HG03280 (cell line): ENCODE measurements around the gene AAK1.
"Not testable (repeated sequence)": the region's sequence is repeated elsewhere in the genome, so short reads cannot be mapped to it uniquely, and the experiment has no call there.

Source experiments
- ATAC-seq: cut with Tn5 transposase; IDR thresholded peaks from one replicate; pipeline ENCODE4 v1.9.1; 2021; ENCODE audit warnings: mild to moderate bottlenecking, moderate library complexity; ENCODE audit not compliant: unreplicated experiment

Gene AAK1

DNA sequence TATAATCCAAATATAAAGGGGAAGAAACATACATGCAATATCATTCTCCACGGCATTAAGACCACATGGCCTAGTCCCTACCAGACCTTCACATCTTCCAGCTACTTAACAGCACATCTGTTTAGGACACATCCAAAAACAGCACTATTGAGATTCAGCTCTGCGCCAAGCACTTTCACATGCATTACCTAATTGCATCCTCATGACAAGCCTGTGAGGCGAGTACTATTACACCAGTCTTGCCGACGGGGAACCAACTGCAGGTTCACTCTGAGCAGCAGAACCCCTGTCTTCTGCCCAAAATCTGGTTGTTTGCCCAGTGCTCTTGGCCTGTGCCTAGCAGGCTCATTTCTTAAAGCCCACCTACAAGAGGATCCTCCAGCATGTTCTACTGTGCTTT lies 66.7 kb downstream of the AAK1 start:
- no peak for ATAC-seq

DNA sequence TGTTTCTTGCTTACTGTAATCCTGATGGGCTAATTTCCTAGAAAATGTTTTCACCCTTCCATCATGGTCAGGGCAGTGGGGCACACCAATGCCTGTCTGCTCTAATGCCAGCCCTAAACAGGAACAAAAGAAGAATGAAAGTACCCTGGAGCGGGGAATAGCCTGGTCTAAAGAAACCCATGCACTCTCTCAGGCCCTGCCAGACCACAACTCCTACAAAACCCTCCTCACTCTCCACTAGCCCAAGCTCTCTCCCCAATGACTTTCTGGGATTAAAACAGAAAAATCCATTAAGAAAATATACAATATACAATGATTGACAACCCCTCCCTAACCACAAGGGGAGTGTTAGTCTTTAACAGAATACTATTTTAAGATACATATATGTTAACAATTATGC lies 67.6 kb downstream of the AAK1 start:
- no peak for ATAC-seq

DNA sequence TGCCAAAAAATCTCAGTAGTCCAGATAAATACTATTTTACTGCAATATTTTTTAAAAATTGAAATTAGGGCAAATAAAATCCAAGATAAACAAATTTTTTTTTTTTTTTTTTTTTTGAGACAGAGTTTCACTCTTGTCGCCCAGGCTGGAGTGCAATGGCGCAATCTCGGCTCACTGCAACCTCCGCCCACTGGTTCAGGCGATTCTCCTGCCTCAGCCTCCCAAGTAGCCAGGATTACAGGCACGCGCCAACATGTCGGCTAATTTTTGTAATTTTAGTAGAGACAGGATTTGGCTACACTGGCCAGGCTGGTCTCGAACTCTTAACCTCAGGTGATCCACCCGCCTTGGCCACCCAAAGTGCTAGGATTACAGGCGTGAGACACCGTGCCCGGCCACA lies 68.2 kb downstream of the AAK1 start:
- not testable (repeated sequence) for ATAC-seq

DNA sequence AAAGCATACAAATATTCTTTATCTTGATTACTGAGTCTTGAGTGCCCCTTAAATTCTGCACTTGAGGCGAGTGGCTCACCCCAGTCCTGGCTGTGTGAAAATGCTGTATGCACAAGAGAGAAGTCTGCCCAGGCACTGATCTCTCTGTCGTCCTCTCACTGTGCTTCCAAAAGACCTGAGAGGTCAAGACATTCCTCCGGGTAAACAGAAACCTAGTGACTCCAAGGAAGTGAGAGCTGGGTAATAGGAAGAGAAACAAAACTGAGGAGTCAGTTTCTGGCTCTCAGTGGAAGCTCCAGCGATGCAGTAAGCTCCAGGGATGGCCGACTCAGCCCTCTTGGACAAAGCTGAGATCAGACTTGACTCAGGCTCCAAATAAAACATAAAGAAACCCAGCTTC lies 70.9 kb downstream of the AAK1 start:
- ATAC-seq, result no peak

DNA sequence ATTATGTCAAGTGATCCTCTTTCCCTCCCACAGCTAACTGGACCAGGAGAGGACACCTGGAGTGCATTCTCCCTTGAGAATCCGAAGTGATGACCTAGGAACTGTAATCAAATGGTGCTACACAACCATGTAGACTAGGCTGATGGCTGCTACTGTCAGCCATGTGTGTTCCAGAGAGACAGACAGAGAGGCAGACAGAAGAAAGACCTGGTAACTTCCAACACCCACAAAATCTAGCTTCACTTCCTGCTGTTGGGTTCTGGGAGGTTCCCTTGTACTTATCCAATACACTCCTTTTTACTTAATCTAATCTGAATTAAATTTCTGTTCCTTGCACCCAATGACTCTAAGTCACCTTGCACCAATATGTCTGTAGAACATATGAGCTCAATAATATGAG lies 72.3 kb downstream of the AAK1 start:
- no peak for ATAC-seq

DNA sequence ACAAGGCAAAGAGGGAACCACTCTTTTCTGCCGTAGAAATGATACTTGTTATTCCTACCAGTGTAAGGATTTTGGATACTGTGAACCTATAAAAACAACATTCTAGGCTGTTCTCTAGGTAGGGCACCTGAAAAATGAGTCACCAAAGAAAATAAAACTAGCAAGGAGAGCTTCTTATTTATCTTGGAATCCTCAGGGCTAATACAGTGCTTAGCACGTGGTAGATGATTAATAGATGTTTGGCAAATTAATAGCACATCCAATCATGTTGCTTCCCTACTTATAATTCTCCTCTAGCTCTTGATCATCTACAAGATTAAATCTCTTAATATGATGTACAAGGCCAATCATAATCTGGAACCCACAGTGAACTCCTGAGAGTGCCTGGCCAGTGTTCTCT lies 73.1 kb downstream of the AAK1 start:
- ATAC-seq, result no peak

DNA sequence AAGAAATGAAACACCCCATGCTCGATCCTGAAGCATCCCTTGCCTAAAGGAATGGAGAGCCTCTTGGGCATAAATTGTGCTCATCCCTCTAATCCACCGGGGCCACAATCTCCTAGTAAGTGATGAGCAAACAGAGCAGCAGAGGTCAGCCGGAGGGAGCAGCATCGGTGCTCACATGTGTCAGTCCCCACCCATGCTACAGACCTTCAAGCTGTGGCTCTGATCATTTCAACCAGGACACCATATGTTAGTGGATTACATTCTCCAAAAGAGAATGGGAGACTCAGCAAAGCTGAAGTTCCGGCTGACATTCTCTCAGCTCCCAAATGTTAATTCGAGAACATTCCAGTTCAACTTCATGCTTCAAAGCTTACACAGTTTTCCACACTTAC lies 75.6 kb downstream of the AAK1 start:
- no peak for ATAC-seq

DNA sequence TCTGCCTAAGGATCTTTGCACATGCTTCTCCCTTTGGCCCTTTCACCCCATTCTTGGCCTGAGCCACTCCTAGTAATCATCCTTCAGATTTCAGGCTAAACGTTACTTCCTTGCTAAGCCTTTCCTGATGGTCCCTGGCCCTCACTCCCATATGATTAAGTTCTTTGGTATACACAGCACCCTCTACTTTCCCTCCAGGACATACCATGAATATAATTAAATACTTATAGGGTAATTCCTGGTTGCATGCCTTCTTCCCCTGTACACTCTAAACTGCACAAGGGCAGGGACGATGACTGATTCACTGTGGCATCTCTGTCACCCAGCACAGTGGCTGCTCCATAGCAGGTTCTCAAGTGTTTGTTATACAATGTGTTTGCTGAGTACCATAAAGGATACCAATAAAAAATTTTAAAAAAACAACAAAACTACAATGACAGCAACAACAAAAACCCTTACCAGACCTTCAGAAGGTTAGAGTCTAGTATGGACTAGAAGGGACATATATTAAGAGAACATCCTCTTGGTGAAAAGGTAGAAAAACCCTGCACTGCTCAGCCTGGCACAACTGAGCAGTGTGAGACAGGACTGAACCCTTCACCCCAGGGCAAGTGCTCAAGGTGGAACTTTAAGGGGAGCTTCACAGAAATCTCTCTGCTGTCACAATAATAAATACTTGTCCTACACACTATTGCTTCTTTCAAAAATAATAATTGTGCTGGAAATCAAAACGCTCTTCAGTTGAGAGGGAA lies 76.2 kb downstream of the AAK1 start:
- no peak for ATAC-seq

DNA sequence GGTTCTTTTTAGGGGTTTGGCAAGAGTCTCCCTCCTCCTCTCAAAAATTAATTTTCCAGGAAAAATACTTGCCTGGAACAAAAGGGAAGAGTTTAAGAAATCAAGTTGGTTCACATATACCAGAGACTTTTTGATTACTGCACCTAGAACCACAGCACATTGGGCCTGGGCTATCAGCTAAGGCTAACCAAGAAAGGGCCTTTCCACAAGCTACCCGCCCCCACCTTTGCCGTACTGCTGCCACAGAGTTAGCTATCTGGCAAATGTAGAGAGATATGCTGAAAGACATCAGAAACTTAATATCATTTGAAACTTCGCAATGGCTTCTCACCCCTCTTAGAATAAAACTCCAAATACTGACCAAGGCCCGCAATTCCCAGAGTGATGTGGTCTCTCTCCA lies 76.9 kb downstream of the AAK1 start:
- ATAC-seq, result no peak

DNA sequence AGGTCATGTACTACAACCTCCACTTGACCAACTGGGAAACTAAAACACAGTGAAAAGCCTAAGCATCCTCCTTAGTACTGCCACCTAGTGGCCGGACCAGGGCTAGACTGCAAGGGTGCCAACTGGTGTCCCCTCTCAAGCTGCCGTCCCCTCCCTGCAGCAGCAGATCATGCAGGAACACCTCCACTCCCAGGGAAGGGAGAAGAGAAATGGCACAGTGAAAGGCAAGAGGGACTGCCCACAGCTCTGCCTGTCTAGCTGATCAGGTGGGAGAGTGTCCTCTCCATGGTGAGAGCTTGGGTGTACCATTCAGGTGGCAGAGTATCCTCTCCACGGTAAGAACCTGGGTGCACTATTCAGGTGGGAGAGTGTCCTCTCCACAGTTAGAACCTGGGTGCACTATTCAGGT lies 78.1 kb downstream of the AAK1 start:
- peak; percentile 75 for ATAC-seq

DNA sequence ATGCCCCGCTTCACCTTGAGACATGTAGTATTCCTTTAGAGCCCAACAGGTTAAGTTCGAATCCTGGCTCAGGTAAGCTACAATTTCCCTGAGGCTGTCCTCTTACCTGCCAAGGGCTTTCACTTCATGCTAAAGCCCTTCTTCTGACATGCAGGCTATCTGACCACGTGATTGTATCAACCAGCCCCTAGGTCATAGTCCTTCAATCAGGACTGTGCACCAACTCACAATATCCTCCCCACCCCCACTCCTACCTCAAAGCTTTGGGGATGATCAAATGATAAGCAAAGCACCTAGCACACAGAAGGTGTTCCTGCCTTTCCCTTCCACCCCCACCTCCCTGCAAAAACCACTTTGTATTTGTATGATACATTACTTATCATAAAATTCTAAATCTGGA lies 78.9 kb downstream of the AAK1 start:
- no peak for ATAC-seq

DNA sequence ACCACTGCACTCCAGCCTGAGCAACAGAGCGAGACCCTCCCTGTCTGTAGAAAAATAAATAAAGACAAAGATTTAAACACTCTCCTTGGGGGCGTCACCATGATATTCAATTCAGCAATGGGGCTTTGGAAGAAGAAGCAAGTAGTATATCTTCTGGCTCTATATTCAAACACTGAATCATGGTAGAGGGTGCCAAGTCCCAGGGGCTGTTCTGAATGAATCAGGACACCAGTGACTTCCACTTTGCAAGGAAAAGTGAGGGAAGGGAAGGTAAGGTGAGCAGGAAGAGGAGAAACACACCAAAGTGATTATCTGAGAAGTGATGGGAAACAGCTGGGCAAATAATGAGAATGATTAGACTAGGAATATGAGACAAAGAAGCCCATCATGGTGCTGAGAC lies 80.5 kb downstream of the AAK1 start:
- ATAC-seq, result no peak

DNA sequence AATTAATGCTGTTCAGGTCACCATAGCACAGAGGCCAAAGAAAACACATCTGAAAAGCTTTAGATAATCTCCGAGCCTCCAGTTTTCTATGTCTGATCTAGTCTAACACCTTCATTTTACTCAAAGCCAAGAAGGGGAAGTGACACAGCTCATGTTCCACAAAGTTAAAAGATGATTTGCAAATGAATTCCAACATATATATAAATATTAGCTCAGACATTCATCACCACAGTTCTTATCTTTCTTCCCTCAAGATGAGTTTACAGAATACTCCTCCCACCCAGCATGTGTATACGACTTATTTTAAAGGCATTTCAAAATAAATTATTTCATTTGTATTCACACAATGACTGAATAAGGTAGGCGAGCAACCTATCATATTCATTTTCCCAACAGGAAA lies 82.4 kb downstream of the AAK1 start:
- no peak for ATAC-seq

DNA sequence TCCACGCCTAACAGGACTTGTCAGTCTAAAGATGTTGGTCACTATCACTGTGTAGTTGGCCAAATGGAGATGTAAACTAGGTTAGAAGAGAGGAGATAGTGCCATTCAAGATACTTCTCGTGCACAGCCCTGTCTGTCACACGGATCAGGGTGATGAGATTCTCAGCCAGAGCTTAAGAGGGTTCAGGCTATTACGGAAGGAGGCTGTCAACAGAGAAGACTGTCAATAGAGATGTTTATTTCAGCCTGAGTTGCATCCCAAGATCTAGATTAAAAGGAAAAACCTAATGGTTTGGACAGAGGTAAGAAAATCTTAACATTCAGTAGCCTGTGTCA lies 83.4 kb downstream of the AAK1 start:
- no peak for ATAC-seq

DNA sequence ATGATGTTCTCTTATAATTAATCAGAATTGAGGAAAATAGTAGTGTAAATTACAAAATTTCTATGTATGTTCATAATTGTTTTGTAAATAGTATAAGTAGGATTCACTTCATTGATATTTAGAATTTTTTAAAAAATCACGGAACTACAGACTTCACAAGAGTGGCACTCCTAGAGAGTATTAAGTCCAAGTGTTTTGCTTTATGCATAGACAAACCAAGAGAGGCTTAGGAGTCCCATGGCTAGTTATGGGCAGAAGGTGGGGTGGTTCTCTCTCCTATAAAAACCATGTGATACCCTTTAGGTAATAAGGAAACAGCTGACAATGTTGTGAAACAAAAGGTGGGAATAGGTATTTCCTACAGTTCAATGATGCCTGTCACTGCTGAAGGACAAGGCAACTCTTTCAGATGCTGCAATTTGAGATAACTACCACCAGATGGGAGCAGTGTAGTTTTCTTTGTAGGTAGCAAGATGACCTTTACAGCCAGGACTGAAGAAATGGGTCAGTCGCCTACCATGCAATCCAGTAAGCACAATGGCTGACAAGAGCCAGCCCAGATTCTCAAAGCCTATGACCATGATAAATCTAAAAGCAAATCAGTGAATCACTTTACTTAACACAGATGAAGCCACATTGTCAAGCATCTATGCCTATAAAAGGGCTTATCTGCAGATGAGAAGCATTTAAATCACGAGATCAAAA lies 83.9 kb downstream of the AAK1 start:
- ATAC-seq, result no peak

DNA sequence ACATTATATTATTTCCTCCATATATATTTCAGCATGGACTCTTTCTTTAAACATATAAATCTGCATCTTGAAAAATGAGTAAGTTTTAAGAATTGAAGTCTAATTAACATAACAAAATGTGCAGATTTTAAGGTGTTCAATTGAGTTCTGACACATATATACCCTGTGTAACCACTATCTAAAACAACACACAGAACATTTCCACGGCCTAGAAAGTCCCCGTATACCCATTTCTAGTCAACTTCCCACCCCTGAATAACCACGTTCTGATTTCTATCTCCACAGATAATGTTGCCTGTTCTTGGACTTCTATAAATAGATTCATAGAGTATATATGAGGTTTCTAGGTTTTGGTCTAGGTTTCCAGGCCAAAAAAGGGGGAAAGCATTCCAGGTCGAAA lies 87.5 kb downstream of the AAK1 start:
- ATAC-seq, result no peak

DNA sequence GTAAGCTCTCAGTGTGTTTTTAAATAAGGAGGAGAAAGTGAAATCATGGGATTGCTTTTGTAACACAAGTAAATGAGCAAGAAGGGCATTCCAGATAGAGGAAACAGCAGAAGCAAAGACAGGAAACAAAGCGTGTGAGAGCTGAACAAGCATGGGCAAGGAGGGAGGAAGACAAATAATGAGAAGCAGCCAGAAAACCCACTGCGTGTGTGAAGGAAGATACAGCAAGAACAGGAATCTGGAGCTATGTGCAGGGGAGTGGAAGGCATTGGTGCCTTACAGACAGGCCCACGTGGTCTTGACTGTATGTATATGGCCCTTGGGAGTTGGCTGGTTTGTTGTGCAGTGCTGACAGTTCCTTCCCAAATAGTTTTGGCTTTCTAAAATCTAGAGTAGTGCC lies 88.6 kb downstream of the AAK1 start:
- ATAC-seq, result no peak

DNA sequence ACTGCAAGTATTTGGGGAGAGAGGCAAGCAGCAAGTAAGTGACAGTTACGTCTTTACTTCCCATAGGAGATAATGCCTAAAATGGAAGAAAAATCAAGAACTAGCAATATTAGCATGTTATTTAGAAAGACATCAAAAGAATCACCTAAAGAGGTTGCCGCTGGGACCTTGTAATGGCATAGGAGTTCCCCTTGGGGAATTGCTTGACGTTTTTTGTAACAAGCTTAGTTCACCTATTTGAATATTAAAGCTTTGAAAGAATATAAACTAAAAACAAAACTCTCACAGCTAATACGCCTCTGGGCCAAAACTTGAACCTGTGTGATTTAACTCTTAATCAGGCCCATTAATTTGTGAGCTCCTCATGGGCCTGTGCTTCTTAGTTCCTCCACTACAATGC lies 89.0 kb downstream of the AAK1 start:
- no peak for ATAC-seq

DNA sequence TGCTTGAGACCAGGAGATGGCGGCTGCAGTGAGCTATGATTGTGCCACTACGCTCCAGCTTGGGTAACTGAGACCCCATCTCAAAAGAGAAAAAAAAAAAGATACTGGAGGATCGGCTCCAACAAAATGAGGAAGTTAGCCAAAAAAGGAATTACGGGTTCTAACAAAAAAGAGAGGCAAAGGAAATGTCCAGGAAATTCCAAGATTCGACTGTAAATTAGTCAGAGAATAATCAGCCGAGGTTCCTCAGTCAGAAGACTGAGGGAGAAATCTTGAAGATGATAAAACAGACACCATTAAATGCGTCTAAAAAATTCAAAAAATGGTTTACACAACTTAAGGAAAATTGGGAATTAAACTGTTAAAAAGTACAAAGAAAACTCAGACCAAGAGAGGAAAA lies 89.5 kb downstream of the AAK1 start:
- no peak for ATAC-seq

DNA sequence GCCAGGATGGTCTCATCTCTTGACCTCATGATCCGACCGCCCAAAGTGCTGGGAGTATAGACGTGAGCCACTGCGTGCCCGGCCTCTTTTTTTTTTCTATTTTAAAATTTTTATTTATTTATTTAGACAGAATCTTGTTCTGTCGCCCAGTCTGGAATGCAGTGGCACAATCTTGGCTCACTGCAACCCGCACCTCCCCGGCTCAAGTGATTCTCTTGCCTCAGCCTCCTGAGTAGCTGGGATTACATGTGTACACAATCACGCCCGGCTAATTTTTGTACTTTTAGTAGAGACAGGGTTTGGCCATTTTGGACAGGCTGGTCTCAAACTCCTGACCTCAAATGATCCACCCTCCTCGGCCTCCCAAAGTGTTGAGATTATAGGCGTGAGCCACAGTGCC lies 93.0 kb downstream of the AAK1 start:
- ATAC-seq, result not testable (repeated sequence)

DNA sequence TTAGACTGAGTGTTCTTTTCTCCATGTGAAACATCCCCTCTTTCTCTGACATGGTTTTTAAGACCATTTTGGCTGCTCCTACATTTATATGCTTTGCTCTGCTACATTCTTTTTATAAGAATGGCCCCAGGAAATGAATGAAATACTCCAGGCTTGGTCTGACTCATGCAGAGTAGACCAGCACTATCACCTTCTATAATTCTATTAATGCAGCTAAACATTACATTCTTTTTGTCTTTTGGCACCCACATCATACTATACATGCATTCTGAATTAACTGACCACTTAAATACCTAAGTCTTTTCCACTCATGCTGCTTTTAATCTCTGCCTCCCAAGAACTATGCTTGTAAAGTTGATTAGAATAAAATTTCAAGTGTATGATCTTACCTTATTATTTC lies 94.1 kb downstream of the AAK1 start:
- no peak for ATAC-seq

DNA sequence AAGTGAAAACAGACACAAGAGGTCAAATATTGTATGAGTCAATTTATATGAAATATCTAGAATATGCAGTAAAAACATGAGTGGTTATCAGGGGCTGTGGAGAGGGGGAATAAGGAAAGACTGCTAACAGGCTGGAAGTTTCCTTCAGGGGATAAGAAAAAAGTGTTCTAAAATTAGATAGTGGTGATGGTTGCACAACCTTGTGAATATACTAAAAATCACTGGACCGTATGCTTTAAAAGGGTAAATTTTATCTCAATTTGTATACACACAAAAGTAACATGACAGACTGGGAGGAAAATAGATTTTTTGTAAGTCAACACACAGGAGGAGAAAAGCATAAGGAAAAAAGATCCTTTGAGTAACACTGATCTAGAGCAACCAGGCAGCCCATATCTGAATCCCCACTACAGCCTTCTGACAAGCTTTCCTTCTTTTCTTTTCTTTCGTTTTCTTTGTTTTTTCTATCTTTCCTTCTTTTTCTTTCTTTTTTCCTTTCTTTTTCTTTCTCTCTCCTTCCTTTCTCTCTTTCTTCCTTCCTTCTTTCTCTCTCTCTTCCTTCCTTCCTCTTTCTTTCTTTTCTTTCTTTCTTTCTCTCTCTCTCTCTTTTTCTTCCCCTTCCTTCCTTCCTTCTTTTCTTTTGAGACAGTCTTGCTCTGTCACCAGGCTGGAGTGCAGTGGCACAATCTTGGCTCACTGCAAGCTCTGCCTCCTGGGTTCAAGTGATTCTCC lies 95.4 kb downstream of the AAK1 start:
- ATAC-seq, result no peak
